HepG2 (cell line): Measurements from ENCODE around the gene HID1. TPM values are rescaled to one million over a fixed set of nuclear protein-coding genes. Genes with fewer than 3 reads are reported as not detected.

Experiments
- ATAC-seq: fragments of 200-7000 bp; cut with Tn5 transposase; 3 replicates; pipeline ENCODE4 v1.9.1; 2020; ENCODE audit warnings: mild to moderate bottlenecking, moderate library complexity
- BruUV-seq: library from RNA; stranded (reverse); fragments of 400-500 nt; replicated peaks from 2 replicates; lab custom pipeline; 2021; lab: Mats Ljungman, UMichigan
- CTCF ChIA-PET: fragments of 300-600 bp; formaldehyde crosslinking; extraction: SDS; loops from one replicate; lab custom pipeline; 2021; ENCODE audit warnings: low total read pairs, inconsistent platforms, low intra/inter-chr PET ratio; lab: Yijun Ruan, JAX
- POLR2A ChIA-PET: fragments of 350-600 bp; sonication (Branson Sonifier 250); formaldehyde crosslinking; loops from one replicate; lab custom pipeline; 2020; ENCODE audit warnings: antibody characterized with exemption, inconsistent platforms; lab: Yijun Ruan, JAX
- DNase-seq: peaks from one replicate; pipeline ENCODE4 v3.0.0-alpha.2; 2015; ENCODE audit warnings: low spot score
- FAIRE-seq: peaks from 3 replicates; lab custom pipeline; 2011; peaks lifted over from hg19 to GRCh38; lab: Jason Lieb, UNC
- H2AFZ ChIP-seq: one replicate; pipeline ENCODE4 v1.6.1; 2011; ENCODE audit warnings: low read length, inconsistent platforms
- H3K27ac ChIP-seq: fragments of 300-600 bp; 3 replicates; pipeline ENCODE4 v1.8.0; 2011; ENCODE audit warnings: mixed run types, mild to moderate bottlenecking, mixed read lengths, low read length, inconsistent platforms; ENCODE audit not compliant: insufficient read depth; ENCODE audit errors: extremely low read length
- H3K27me3 ChIP-seq, 2 experiments: fragments of 200-600 bp in 1 of 2; 2 replicates in 1 of 2; 3 replicates in 1 of 2; pipeline versions ENCODE4 v1.6.0 to v1.8.0; 2011; ENCODE audit warnings: low read length in 2 of 2, mild to moderate bottlenecking in 2 of 2, moderate library complexity in 2 of 2, inconsistent platforms in 1 of 2; ENCODE audit not compliant: insufficient read depth in 2 of 2, control insufficient read depth in 1 of 2
- H3K36me3 ChIP-seq, 2 experiments: fragments of 200-600 bp in 1 of 2; replicated peaks in 1 of 2; 2 replicates in 1 of 2; 3 replicates in 1 of 2; pipeline versions ENCODE4 v1.5.1 to v1.8.0; 2011; ENCODE audit warnings: low read length in 2 of 2, inconsistent platforms in 1 of 2; ENCODE audit not compliant: insufficient read depth in 2 of 2, control insufficient read depth in 1 of 2
- H3K4me1 ChIP-seq: 2 replicates; pipeline ENCODE4 v1.5.1; 2012; ENCODE audit warnings: low read length, inconsistent platforms; ENCODE audit not compliant: insufficient read depth
- H3K4me2 ChIP-seq: 2 replicates; pipeline ENCODE4 v1.6.0; 2011; ENCODE audit warnings: low read depth, low read length, inconsistent platforms
- H3K4me3 ChIP-seq, 3 experiments: fragments of 200-600 bp in 1 of 3; sonication (generic), shearing (Covaris generic) in 1 of 3; replicated peaks in 1 of 3; 2 replicates each; pipeline ENCODE4 v1.5.1; 2011 to 2016; ENCODE audit warnings: low read length in 3 of 3, inconsistent platforms in 2 of 3, low read depth in 2 of 3, mild to moderate bottlenecking in 2 of 3, control low read depth in 1 of 3, mixed read lengths in 1 of 3; ENCODE audit not compliant: insufficient read depth in 1 of 3
- H3K79me2 ChIP-seq: one replicate; pipeline ENCODE4 v1.6.1; 2011; ENCODE audit warnings: low read length, inconsistent platforms; ENCODE audit not compliant: insufficient read depth
- H3K9ac ChIP-seq: 2 replicates; pipeline ENCODE4 v1.6.0; 2011; ENCODE audit warnings: mild to moderate bottlenecking, low read depth, low read length, inconsistent platforms; ENCODE audit not compliant: insufficient read depth
- H3K9me3 ChIP-seq: 2 replicates; pipeline ENCODE4 v1.5.1; 2012; ENCODE audit warnings: mild to moderate bottlenecking, low read length
- H4K20me1 ChIP-seq: 2 replicates; pipeline ENCODE4 v1.6.0; 2011; ENCODE audit warnings: inconsistent platforms, mild to moderate bottlenecking, low read length, moderate library complexity; ENCODE audit not compliant: insufficient read depth
- BCLAF1 ChIP-seq: fragments of 450-650 bp; IDR thresholded peaks from 2 replicates; pipeline ENCODE4 v1.6.1; 2017; ENCODE audit warnings: mild to moderate bottlenecking
- DMAP1 ChIP-seq: IDR thresholded peaks from 2 replicates; pipeline ENCODE4 v1.6.1; 2016
- DMTF1 ChIP-seq: sonication (generic); formaldehyde crosslinking; IDR thresholded peaks from 2 replicates; pipeline ENCODE4 v1.4.0; 2020; ENCODE audit warnings: mild to moderate bottlenecking, missing genetic modification reagents
- GTF3A ChIP-seq: sonication (generic); formaldehyde crosslinking; conservative IDR thresholded peaks from 2 replicates; pipeline ENCODE4 v1.4.0; 2020; ENCODE audit warnings: mild to moderate bottlenecking, missing genetic modification reagents
- HOXA9 ChIP-seq: sonication (generic); formaldehyde crosslinking; IDR thresholded peaks from 2 replicates; pipeline ENCODE4 v1.8.1; 2022; ENCODE audit warnings: missing genetic modification reagents, mild to moderate bottlenecking, moderate library complexity, borderline replicate concordance
- HOXD1 ChIP-seq: sonication (generic); formaldehyde crosslinking; IDR thresholded peaks from 2 replicates; pipeline ENCODE4 v1.5.0; 2020; ENCODE audit warnings: missing genetic modification reagents
- KLF12 ChIP-seq: sonication (generic); formaldehyde crosslinking; IDR thresholded peaks from 2 replicates; pipeline ENCODE4 v1.4.0; 2020; ENCODE audit warnings: missing genetic modification reagents, borderline replicate concordance
- NR2C2 ChIP-seq: sonication (generic); formaldehyde crosslinking; IDR thresholded peaks from 2 replicates; pipeline ENCODE4 v1.4.0; 2020; ENCODE audit warnings: missing genetic modification reagents, mild to moderate bottlenecking, moderate library complexity, borderline replicate concordance
- U2AF1 ChIP-seq: fragments of 200-400 bp; formaldehyde crosslinking; optimal IDR thresholded peaks from 2 replicates; pipeline ENCODE3; 2017; ENCODE audit warnings: mild to moderate bottlenecking, low read depth, low read length
- USF2 ChIP-seq, 2 experiments: sonication (generic) in 1 of 2; formaldehyde crosslinking in 1 of 2; IDR thresholded peaks; 2 replicates each; pipeline versions ENCODE4 v1.5.1 to v1.6.1; 2011 to 2020; ENCODE audit warnings: borderline replicate concordance in 1 of 2, low read depth in 1 of 2, low read length in 1 of 2, mild to moderate bottlenecking in 1 of 2, missing genetic modification reagents in 1 of 2, moderate library complexity in 1 of 2
- WIZ ChIP-seq: sonication (generic); formaldehyde crosslinking; IDR thresholded peaks from 2 replicates; pipeline ENCODE4 v1.5.1; 2020; ENCODE audit warnings: mild to moderate bottlenecking, missing genetic modification reagents
- ZNF205 ChIP-seq: IDR thresholded peaks from 2 replicates; pipeline ENCODE4 v1.6.1; 2018; ENCODE audit warnings: missing biosample characterization, missing genetic modification reagents
- ZNF589 ChIP-seq: sonication (generic); formaldehyde crosslinking; conservative IDR thresholded peaks from 2 replicates; pipeline ENCODE4 v1.8.0; 2022; ENCODE audit warnings: mild to moderate bottlenecking, moderate library complexity, missing genetic modification reagents
- ZSCAN20 ChIP-seq: sonication (generic); formaldehyde crosslinking; IDR thresholded peaks from 2 replicates; pipeline ENCODE4 v1.4.0; 2020; ENCODE audit warnings: missing genetic modification reagents, mild to moderate bottlenecking, borderline replicate concordance
- WGBS: methylation state at CpG from one replicate; pipeline ENCODE4 v1.1.6; 2017; ENCODE audit warnings: low lambda C conversion rate; 5-methylcytosine and 5-hydroxymethylcytosine counted together
- in situ Hi-C: cut with HindIII; loops from 2 replicates; pipeline ENCODE4 v1.10.0; 2017; ENCODE audit warnings: low pct_unique_long_range_greater_than_20kb; ENCODE audit not compliant: extremely low pct_ligation_motif_present
- intact Hi-C: fragments of 100-400 bp; cut with micrococcal nuclease; formaldehyde crosslinking; loops from one replicate; pipeline ENCODE4 v1.10.0; 2022; ENCODE audit not compliant: unreplicated experiment
- polyA plus RNA-seq, 8 experiments: library from polyadenylated mRNA; depleted of rRNA in 3 of 8; stranded (reverse) in 7 of 8; unstranded in 1 of 8; fragments of >200 nt; fragmentation: Illumina TruSeq in 4 of 8; extraction: Trizol in 4 of 8; gene quantifications; 2 replicates each; pipeline versions ENCODE4 v1.2.1 to v1.2.3, GENCODE V29; 2011 to 2016; ENCODE audit warnings: low read depth in 4 of 8, missing spikeins in 1 of 8, mixed read lengths in 1 of 8; ENCODE audit not compliant: insufficient read depth in 1 of 8
- total RNA-seq, 5 experiments: library from RNA; depleted of rRNA; stranded (reverse); fragments of >200 nt; fragmentation: Illumina TruSeq; extraction: Trizol; gene quantifications; 2 replicates each; pipeline ENCODE4 v1.2.3, GENCODE V29; 2016; ENCODE audit warnings: low read depth in 1 of 5

The HID1 gene
- total and polyA plus RNA-seq, 2 of the 13 experiments (the other 11 are each of a cell fraction or from before 2014, with no cell fraction given): 2.1 to 10.6 TPM

GRCh38 chr17:75011401-75012095 lies 39.0 kb upstream of the HID1 start:
- Histone ChIP-seq H3K9me3 (no peaks in the 10 kb centered on the region), H3K27ac (peak overlapping the region; percentile 85), H3K4me3 (peak overlapping the region; percentile 71 to 96 (median 85)), H3K36me3 (peaks cover under 1 to 4% of the 10 kb centered on the region in 2 experiments; a peak in 1 of 5 replicates), H3K4me1 (peaks cover 28% of the 10 kb centered on the region), H3K79me2 (peaks cover 14% of the 10 kb centered on the region), H3K27me3 (no peaks in the 10 kb centered on the region; a peak in 2 of 5 replicates), H3K9ac (peak overlapping the region; percentile 90), H3K4me2 (peak overlapping the region; percentile 94), H2AFZ (peak overlapping the region; percentile 48), H4K20me1 (no peaks in the 10 kb centered on the region)
- ChIA-PET CTCF (interaction anchor here (0.8 to 2.0 kb wide), 2 partner anchors 50 to 51 kb away, joined by 3 to 8 read pairs; no protein-coding TSS in a partner anchor), POLR2A (interaction anchor here (0.7 to 4.3 kb wide), 39 partner anchors 12 to 768 kb away, joined by 3 to 94 read pairs (median 8); partner anchors contain the start of genes ARMC7, ATP5PD, CDR2L and FDXR)
- BruUV-seq: no TSS peak
- ATAC-seq (peak; percentile 61), FAIRE-seq (peak; percentile 86), DNase-seq (peak; percentile 74)
- WGBS: 31% methylated on average over 13 of the region's 13 CpGs
- in situ Hi-C loops: no loop called here
- intact Hi-C loops: loop anchor here (1.0 kb wide), 1 partner anchor 22 kb away; no protein-coding TSS in a partner anchor
- no peak; the same call in 1 of the 2 replicates for TF ChIP-seq GTF3A (CRISPR knock-in tag)
- no peak for TF ChIP-seq KLF12
- no peak for TF ChIP-seq ZSCAN20 (CRISPR knock-in tag)
- no peak for TF ChIP-seq HOXA9 (CRISPR knock-in tag)
- TF ChIP-seq ZNF205 (CRISPR knock-in tag): no peak
- TF ChIP-seq HOXD1: no peak
- TF ChIP-seq USF2 (IDR thresholded peaks at IDR 0.05; ENCODE audit: low read depth, low read length): peak; percentile 44; the same call in 1 of the 2 replicates
- TF ChIP-seq USF2 (CRISPR knock-in tag; IDR thresholded peaks at IDR 0.05; ENCODE audit: borderline replicate concordance): 0 out of 2 replicates have a peak, but pooled peaks have one; percentile 23
- no peak for TF ChIP-seq DMAP1 (CRISPR knock-in tag)
- no peak for TF ChIP-seq U2AF1
- TF ChIP-seq ZNF589 (CRISPR knock-in tag): no peak
- TF ChIP-seq NR2C2: no peak
- TF ChIP-seq BCLAF1: no peak
- TF ChIP-seq DMTF1 (CRISPR knock-in tag): 0 out of 2 replicates have a peak, but pooled peaks have one; percentile 16
- TF ChIP-seq WIZ (CRISPR knock-in tag): 0 out of 2 replicates have a peak, but pooled peaks have one; percentile 13
